Hepatocyte (in vitro differentiated cells): Measurements from ENCODE around the gene PARN.

Experiments
- CTCF ChIP-seq: fragments of 200-600 bp; sonication (generic); IDR thresholded peaks from 2 replicates; pipeline ENCODE4 v1.5.1; 2016; ENCODE audit warnings: antibody characterized with exemption, mild to moderate bottlenecking; ENCODE audit not compliant: poor library complexity
- EZH2 ChIP-seq: fragments of 200-600 bp; sonication (generic); IDR thresholded peaks from 2 replicates; pipeline ENCODE4 v1.6.1; 2016; ENCODE audit warnings: antibody characterized with exemption, mild to moderate bottlenecking, borderline replicate concordance
- EZH2phosphoT487 ChIP-seq: fragments of 200-600 bp; sonication (generic); IDR thresholded peaks from one replicate; pipeline ENCODE4 v1.6.1; 2018; ENCODE audit warnings: antibody characterized with exemption, mild to moderate bottlenecking, low read depth, moderate library complexity; ENCODE audit not compliant: unreplicated experiment, severe bottlenecking

GRCh38 chr16:14458576-14458975 is 171.5 kb downstream of the PARN start:
- TF ChIP-seq CTCF (no peak), EZH2 (no peak), EZH2phosphoT487 (no peak)
